Raji (cell line): ENCODE data around the gene TDRD12.

ENCODE experiments used
- POLR2A ChIP-seq: IDR thresholded peaks from 2 replicates; pipeline ENCODE4 v1.6.1; 2011; ENCODE audit warnings: low read depth, low read length, control low read depth; ENCODE audit not compliant: insufficient read depth

The TDRD12 gene, protein sequence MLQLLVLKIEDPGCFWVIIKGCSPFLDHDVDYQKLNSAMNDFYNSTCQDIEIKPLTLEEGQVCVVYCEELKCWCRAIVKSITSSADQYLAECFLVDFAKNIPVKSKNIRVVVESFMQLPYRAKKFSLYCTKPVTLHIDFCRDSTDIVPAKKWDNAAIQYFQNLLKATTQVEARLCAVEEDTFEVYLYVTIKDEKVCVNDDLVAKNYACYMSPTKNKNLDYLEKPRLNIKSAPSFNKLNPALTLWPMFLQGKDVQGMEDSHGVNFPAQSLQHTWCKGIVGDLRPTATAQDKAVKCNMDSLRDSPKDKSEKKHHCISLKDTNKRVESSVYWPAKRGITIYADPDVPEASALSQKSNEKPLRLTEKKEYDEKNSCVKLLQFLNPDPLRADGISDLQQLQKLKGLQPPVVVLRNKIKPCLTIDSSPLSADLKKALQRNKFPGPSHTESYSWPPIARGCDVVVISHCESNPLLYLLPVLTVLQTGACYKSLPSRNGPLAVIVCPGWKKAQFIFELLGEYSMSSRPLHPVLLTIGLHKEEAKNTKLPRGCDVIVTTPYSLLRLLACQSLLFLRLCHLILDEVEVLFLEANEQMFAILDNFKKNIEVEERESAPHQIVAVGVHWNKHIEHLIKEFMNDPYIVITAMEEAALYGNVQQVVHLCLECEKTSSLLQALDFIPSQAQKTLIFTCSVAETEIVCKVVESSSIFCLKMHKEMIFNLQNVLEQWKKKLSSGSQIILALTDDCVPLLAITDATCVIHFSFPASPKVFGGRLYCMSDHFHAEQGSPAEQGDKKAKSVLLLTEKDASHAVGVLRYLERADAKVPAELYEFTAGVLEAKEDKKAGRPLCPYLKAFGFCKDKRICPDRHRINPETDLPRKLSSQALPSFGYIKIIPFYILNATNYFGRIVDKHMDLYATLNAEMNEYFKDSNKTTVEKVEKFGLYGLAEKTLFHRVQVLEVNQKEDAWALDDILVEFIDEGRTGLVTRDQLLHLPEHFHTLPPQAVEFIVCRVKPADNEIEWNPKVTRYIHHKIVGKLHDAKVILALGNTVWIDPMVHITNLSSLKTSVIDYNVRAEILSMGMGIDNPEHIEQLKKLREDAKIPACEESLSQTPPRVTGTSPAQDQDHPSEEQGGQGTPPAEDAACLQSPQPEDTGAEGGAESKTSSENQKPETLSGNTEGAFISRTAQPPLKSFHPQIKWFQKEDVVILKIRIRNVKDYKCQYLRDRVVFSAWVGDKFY (N-terminal part only)

DNA sequence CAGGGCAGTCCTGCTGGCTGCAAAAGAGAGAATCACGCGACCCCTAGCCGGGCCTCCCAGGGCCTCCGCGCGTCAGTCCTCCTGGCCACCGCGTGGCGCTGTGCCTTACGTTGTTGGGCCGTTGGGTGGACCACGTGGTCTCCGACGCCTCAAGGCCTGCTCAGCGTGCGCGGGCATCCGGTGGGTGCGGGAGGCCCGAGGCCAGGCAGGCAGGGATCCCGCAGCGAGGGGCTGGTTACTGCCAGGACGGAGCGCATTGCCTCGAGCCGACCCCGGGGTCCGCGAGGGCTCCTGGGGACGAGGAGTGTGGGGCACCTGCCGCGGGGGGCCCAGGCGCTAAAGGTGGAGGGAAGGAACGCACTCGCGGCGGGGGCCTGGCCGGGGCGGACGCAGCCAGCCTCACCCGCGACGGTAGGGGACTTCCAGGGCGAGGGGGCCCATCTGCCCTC is at the start of gene TDRD12:
TDRD12 (plus strand) TSS at position 157 of the 449 bp plus-strand sequence. CDS start 306 bp downstream, outside the sequence.
- TF ChIP-seq POLR2A, result no peak

DNA sequence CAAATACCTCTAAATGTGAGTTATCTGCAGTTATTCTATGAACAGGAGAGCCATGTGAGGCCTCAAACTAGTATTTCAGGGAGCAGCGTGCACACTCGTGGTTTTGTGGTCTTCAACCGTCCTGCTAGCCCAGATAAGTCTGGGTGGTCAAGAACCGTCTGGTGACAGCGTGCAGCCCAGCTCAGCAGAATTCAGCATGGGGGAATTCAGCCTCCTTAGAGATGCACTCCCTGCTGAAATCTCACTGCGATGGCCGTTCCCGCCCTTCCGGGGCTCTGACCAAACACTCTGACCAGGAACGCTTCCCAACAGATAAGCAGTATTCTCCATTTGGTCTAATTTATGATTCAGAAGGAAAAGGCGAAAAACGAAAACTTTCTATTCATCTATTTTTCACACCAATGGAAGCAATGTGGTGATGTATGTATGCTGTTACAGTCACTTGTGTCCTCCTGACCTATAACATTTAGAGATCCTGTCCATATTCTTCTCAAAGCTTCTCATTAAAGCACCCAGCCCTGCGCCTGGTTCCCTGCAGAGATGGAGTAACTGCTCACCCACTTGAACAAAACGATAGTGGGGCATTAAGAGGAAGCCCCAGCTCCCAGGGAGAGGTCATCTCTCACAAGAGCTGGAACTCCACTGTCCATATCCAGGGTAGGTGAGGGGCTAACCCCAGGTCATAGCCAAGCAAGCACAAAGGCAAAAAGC is 47.5 kb upstream of the TDRD12 start:
- no peak for TF ChIP-seq POLR2A

DNA sequence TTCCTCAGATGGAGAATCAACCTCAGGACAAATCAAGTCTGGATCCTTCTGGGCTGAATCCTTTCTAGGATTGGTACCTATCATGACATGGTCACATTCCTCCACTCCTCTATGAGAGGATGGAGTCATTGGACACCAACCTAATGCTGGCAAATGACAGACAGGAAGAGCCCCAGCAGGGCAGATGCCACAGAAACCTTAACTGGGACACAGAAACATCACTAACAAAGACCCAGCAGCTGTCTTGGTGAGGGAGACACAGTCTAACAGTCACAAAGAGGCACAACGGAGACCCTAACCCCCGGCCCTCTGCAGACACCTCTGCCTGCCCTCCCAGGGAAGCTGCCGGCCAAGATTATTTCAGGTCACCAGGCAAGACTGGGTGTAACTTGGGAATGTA is 46.7 kb upstream of the TDRD12 start:
- no peak for TF ChIP-seq POLR2A

DNA sequence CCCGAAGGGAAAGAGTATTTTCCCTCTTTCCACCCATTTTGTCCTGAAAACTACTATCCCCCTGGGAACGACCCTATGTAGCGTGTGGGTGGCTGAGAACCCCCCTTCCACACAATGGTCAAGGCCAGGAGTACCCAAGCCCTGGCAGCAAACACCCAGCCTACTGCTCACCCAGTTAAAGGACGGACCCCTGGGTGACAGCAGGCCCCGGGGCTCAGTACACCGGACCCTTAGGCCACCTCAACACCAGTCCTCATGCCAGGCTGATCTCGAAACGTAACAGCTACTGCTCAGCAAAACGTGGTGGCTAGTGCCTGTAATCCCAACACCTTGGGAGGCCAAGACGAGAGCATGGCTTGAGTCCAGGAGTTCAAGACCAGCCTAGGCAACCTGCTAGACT is 46.0 kb upstream of the TDRD12 start:
- no peak for TF ChIP-seq POLR2A

- no peak for TF ChIP-seq POLR2A
Observed at GRCh38 chr19:32674153-32674930, 45.2 kb upstream of the TDRD12 start.

DNA sequence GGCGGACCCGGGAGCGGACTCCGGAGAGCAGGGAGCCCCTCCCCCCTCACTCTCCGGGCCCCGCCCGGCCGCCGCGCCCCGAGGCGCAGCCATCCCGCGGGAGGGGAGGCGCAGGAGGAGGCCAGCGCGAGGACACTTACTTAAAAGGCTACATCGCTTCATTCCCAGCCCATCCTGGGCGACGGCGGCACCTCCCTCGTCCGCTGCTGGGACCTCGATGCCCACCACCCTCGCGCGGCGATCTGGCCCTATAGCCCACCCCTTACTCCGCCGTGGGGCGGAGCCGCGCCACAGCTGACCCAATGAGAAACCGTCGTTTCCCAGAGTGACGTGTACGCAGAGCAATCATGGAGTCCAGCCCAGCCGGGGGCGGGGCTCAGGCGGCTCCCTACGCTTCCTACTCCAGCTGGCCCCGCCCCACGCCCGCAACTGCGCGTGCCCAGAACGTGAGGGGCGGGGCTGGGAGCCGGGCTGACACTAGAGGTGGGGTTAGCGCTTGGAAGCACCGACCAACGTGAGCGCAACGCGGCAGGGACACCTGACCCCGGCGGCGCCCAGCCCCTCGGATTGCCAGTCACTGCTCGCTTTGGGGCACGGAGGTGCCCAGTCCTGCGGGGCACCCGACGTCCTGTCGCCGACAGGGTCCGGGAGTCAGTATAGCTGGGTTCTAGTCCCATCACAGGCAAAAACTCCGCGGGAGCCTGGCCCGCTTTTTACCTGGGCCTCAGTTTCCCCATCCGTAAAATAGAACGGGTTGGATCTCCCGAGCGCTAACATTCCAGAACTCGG is 44.4 kb upstream of the TDRD12 start, which contains the start of gene ANKRD27:
ANKRD27 (minus strand) TSS at position 250 of the 789 bp plus-strand sequence. CDS start 16,165 bp downstream, outside the sequence.
- peak; percentile 84 for TF ChIP-seq POLR2A

DNA sequence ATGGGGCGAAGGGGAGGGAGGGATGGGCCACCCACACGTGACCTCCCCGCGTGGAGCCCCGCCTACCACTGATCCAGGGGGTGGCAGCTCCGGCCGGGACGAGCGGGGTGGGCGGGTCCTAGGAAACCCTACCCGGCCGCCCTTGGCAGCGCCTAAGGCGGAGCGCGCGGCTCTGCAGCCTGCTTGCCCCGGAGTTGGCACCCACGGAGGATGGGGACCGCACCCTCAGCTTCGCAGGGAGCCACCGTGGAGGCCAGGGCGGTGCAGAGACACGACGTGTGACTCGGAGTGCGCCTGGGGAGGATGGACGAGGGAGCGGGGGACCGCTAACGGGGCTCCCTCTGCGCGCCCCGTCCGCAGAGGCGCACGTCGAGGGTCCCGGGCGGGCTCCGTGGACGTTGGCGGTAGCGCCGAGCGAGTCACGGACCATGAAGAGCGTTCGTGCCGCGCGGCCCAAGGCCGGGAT is 43.8 kb upstream of the TDRD12 start, which contains the start of gene RGS9BP:
RGS9BP (plus strand) TSS at position 129 of the 466 bp plus-strand sequence. CDS start 416 bp downstream, outside the sequence.
- TF ChIP-seq POLR2A, result no peak

- no peak for TF ChIP-seq POLR2A
Observed at GRCh38 chr19:32676186-32676894, 43.2 kb upstream of the TDRD12 start.

GRCh38 chr19:32676895-32677359 is 42.6 kb upstream of the TDRD12 start:
- TF ChIP-seq POLR2A, result no peak

- TF ChIP-seq POLR2A, result no peak
Observed at GRCh38 chr19:32677657-32678056, 41.9 kb upstream of the TDRD12 start.

DNA sequence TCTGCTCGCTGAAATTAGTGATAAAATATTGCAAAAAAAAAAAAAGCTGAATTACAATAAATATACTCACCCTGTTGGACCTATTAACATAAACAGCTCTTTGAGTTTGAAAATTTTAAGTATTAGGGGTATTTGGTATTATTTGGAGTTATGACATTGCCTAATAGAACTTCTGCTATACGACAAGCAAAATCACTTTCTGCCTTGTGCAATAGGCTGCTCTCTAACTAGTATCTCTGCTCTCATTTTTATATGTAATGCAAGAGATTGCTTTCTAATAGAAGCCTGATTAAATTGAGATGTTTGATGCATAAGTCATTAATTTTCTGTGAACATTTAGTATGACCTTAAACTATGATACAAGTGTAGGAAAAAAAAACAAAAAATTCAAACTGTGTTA is 38.6 kb upstream of the TDRD12 start:
- TF ChIP-seq POLR2A, result no peak

DNA sequence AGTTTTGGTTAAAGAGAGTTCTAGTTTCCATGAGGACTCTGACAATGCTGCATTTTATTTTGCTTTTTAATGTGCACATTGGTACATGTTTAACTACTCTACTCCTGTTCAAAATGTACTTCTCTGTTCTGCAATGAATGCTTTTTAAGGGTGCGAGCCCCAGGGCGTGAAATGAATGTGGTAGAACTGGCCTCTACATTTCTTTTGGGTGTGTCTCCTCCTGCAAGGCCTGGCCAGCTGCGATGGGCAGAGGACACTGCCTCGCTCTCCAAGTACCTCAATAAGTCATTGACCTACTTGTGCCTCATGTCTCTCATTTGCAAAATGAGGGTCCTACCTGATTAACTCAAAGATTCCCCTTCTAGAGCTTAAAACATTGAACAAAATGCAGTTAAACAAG is 37.2 kb upstream of the TDRD12 start:
- no peak for TF ChIP-seq POLR2A

GRCh38 chr19:32686847-32687475 is 32.6 kb upstream of the TDRD12 start:
- no peak for TF ChIP-seq POLR2A
